Thoracic aorta (tissue), 2 donors: ENCODE results near the gene EPHX1. TPM values are rescaled to one million over a fixed set of nuclear protein-coding genes. Genes with fewer than 3 reads are reported as not detected.
"Not testable (repeated sequence)": the region's sequence is repeated elsewhere in the genome, so short reads cannot be mapped to it uniquely, and the experiment has no call there.

ENCODE experiments used
- ATAC-seq: fragments of 150-250 bp; one replicate; pipeline ENCODE4 v1.8.0; 2017; ENCODE audit warnings: low read depth; ENCODE audit not compliant: insufficient number of reproducible peaks, low FRiP score
- DNase-seq: peaks from one replicate; pipeline ENCODE4 v3.0.0-alpha.2; 2020; ENCODE audit warnings: low spot score
- H3K27ac ChIP-seq, 2 donors: fragments of 200-600 bp; sonication (generic); 1 replicate in 1 of 2; 2 replicates in 1 of 2; pipeline ENCODE4 v1.5.1; 2016; ENCODE audit warnings: mild to moderate bottlenecking in 2 of 2, moderate library complexity in 2 of 2
- H3K27me3 ChIP-seq: fragments of 200-600 bp; sonication (generic); replicated peaks from 2 replicates; pipeline ENCODE4 v1.6.0; 2016; ENCODE audit warnings: mild to moderate bottlenecking; ENCODE audit not compliant: insufficient read depth
- H3K36me3 ChIP-seq: fragments of 200-600 bp; sonication (generic); one replicate; pipeline ENCODE4 v1.5.1; 2016
- H3K4me1 ChIP-seq, 2 donors: fragments of 200-600 bp; sonication (generic); 1 replicate in 1 of 2; 2 replicates in 1 of 2; pipeline versions ENCODE4 v1.5.1 to v1.6.0; 2016; ENCODE audit warnings: low read depth in 2 of 2, mild to moderate bottlenecking in 1 of 2; ENCODE audit not compliant: control insufficient read depth in 1 of 2
- H3K4me3 ChIP-seq: fragments of 200-600 bp; sonication (generic); 2 replicates; pipeline ENCODE4 v1.5.1; 2016; ENCODE audit warnings: mild to moderate bottlenecking
- H3K9me3 ChIP-seq: fragments of 200-600 bp; sonication (generic); 2 replicates; pipeline ENCODE4 v1.5.1; 2016
- CTCF ChIP-seq: fragments of 200-600 bp; sonication (generic); IDR thresholded peaks from one replicate; pipeline ENCODE4 v1.5.1; 2019; ENCODE audit warnings: antibody characterized with exemption
- total RNA-seq, 2 donors: library from RNA; depleted of rRNA; stranded (reverse); fragments of >200 nt; gene quantifications; one replicate each; pipeline versions ENCODE4 v1.1.0 to v1.2.3, GENCODE V29; 2016

Gene EPHX1
- total RNA-seq, 2 donors from 2014 or later, result 58.9 to 77.6 TPM

GRCh38 chr1:225778337-225778669 is 31.6 kb upstream of the EPHX1 start:
- Histone ChIP-seq H3K27me3 (no peaks in the 10 kb centered on the region), H3K4me1 (peaks cover 29 to 57% of the 10 kb centered on the region in 2 donors), H3K36me3 (no peaks in the 10 kb centered on the region), H3K9me3 (no peaks in the 10 kb centered on the region), H3K4me3 (peak overlapping the region; percentile 92), H3K27ac (peak overlapping the region; percentile 92 to 98)
- no peak for TF ChIP-seq CTCF
- DNase-seq, result no peak
- no peak for ATAC-seq

GRCh38 chr1:225779165-225779564 is 30.8 kb upstream of the EPHX1 start:
- not testable (repeated sequence) for DNase-seq
- peaks cover 32 to 64% of the 10 kb centered on the region in 2 donors for H3K4me1 ChIP-seq
- H3K27ac ChIP-seq, result peak overlapping the region in 1 of 2 donors; percentile 92

GRCh38 chr1:225780134-225780533 is 29.8 kb upstream of the EPHX1 start:
- H3K27me3 ChIP-seq, result no peaks in the 10 kb centered on the region
- H3K4me3 ChIP-seq, result no peak overlapping the region
- no peak for TF ChIP-seq CTCF
- ATAC-seq (no peak), DNase-seq (no peak)
- H3K36me3 ChIP-seq, result peaks cover 8% of the 10 kb centered on the region
- no peaks in the 10 kb centered on the region for H3K9me3 ChIP-seq
- peaks cover 32 to 64% of the 10 kb centered on the region in 2 donors for H3K4me1 ChIP-seq
- no peak overlapping the region for H3K27ac ChIP-seq

More at GRCh38 chr1:225779165-225779564, 30.8 kb upstream of the EPHX1 start:
- not testable (repeated sequence) for ATAC-seq, H3K27me3 ChIP-seq, H3K9me3 ChIP-seq, H3K36me3 ChIP-seq
- peak overlapping the region; percentile 92 for H3K4me3 ChIP-seq

- no peaks in the 10 kb centered on the region for H3K27me3 ChIP-seq
- no peak for TF ChIP-seq CTCF
- no peak overlapping the region for H3K4me3 ChIP-seq
- no peak for DNase-seq
- no peaks in the 10 kb centered on the region for H3K9me3 ChIP-seq
- H3K27ac ChIP-seq, result no peak overlapping the region
- peaks cover 13% of the 10 kb centered on the region for H3K36me3 ChIP-seq
- peaks cover 32 to 64% of the 10 kb centered on the region in 2 donors for H3K4me1 ChIP-seq
- ATAC-seq, result no peak
These were observed 29.3 kb upstream of the EPHX1 start for GRCh38 chr1:225780630-225781029.

GRCh38 chr1:225789142-225789541 is 20.8 kb upstream of the EPHX1 start:
- not testable (repeated sequence) for H3K4me3 ChIP-seq, H3K27ac ChIP-seq, H3K27me3 ChIP-seq, DNase-seq, H3K9me3 ChIP-seq, ATAC-seq, H3K4me1 ChIP-seq
- H3K36me3 ChIP-seq, result peaks cover 47% of the 10 kb centered on the region

- Histone ChIP-seq H3K9me3 (no peaks in the 10 kb centered on the region), H3K27me3 (no peaks in the 10 kb centered on the region), H3K36me3 (peaks cover 9% of the 10 kb centered on the region), H3K27ac (no peak overlapping the region), H3K4me3 (no peak overlapping the region), H3K4me1 (no peaks in the 10 kb centered on the region)
- no peak for TF ChIP-seq CTCF
- DNase-seq, result no peak
- no peak for ATAC-seq
These were observed 15.0 kb upstream of the EPHX1 start for GRCh38 chr1:225794954-225795353.

- H3K9me3 ChIP-seq, H3K36me3 ChIP-seq, H3K4me1 ChIP-seq, ATAC-seq, H3K4me3 ChIP-seq, DNase-seq, H3K27me3 ChIP-seq, H3K27ac ChIP-seq: not testable (repeated sequence)
These were observed 13.8 kb upstream of the EPHX1 start for GRCh38 chr1:225796097-225796496.

- not testable (repeated sequence) for H3K9me3 ChIP-seq, H3K27me3 ChIP-seq, H3K4me1 ChIP-seq, H3K36me3 ChIP-seq, H3K27ac ChIP-seq, ATAC-seq, H3K4me3 ChIP-seq, DNase-seq
These were observed 8.8 kb upstream of the EPHX1 start for GRCh38 chr1:225801146-225801545.
